Suprapubic skin (tissue), 4 donors: ENCODE data around the gene ATF7. TPM values are rescaled to one million over a fixed set of nuclear protein-coding genes. Genes with fewer than 3 reads are reported as not detected.

Source experiments
- DNase-seq, 2 donors: peaks; one replicate each; pipeline ENCODE4 v3.0.0-alpha.2; 2019; ENCODE audit warnings: low spot score in 2 of 2
- H3K27ac ChIP-seq: fragments of 200-600 bp; sonication (generic); one replicate; pipeline ENCODE4 v1.5.1; 2019
- H3K27me3 ChIP-seq: fragments of 200-600 bp; sonication (generic); one replicate; pipeline ENCODE4 v1.5.1; 2019
- H3K36me3 ChIP-seq: fragments of 200-600 bp; sonication (generic); one replicate; pipeline ENCODE4 v1.5.1; 2019
- H3K4me1 ChIP-seq: fragments of 200-600 bp; sonication (generic); one replicate; pipeline ENCODE4 v1.5.1; 2019
- H3K4me3 ChIP-seq: fragments of 200-600 bp; sonication (generic); one replicate; pipeline ENCODE4 v1.5.1; 2019; ENCODE audit warnings: mild to moderate bottlenecking
- H3K9me3 ChIP-seq: fragments of 200-600 bp; sonication (generic); one replicate; pipeline ENCODE4 v1.5.1; 2019
- EP300 ChIP-seq: sonication (generic); formaldehyde crosslinking; IDR thresholded peaks from one replicate; pipeline ENCODE4 v1.6.1; 2017; ENCODE audit warnings: antibody characterized with exemption
- POLR2A ChIP-seq, 2 donors: fragments of 450-650 bp; IDR thresholded peaks; one replicate each; pipeline ENCODE4 v1.6.1; 2017; ENCODE audit warnings: antibody characterized with exemption in 2 of 2, mild to moderate bottlenecking in 2 of 2, moderate library complexity in 2 of 2
- POLR2AphosphoS5 ChIP-seq, 3 donors: sonication (generic); formaldehyde crosslinking; IDR thresholded peaks; one replicate each; pipeline ENCODE4 v1.6.1; 2017; ENCODE audit warnings: antibody characterized with exemption in 3 of 3
- WGBS: methylation state at CpG from one replicate; pipeline ENCODE4 v1.1.5; 2018; 5-methylcytosine and 5-hydroxymethylcytosine counted together
- total RNA-seq, 4 donors: library from RNA; depleted of rRNA; stranded (reverse); fragments of >200 nt; gene quantifications; one replicate each; pipeline ENCODE4 v1.1.0, GENCODE V29; 2016
- TF ChIP-seq, protein P1 (sequence below), 2 donors: fragments of 200-600 bp in 1 of 2; fragments of 450-650 bp in 1 of 2; sonication (generic) in 1 of 2; IDR thresholded peaks; one replicate each; pipeline ENCODE4 v1.5.1; 2016 to 2019; ENCODE audit warnings: antibody characterized with exemption in 2 of 2, mild to moderate bottlenecking in 1 of 2, moderate library complexity in 1 of 2

The ATF7 gene
- total RNA-seq, 4 donors from 2014 or later = 26.7 to 60.7 (median 40.5) TPM

DNA sequence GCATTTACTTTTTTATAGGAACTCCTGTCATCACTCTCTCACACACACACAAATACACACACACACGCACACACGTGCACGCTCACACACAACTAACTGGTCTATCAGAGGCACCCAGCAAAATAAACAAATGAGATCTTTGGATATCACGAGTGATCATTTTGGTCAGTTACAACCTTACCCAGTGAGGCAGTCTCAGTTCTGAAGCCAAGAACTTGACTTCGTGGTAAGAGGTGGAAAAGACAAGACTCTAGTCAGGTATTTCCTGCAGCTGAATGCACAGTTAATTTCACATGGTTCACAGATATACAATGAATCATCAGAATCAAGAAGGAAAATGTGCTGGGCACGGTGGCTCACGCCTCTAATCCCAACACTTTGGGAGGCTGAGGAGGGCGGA is 39.4 kb downstream of the ATF7 start:
- peaks cover 18% of the 10 kb centered on the region for H3K4me1 ChIP-seq
- H3K9me3 ChIP-seq = no peaks in the 10 kb centered on the region
- no peak for DNase-seq
- H3K27me3 ChIP-seq = no peaks in the 10 kb centered on the region
- no peaks in the 10 kb centered on the region for H3K36me3 ChIP-seq
- no peak for TF ChIP-seq POLR2AphosphoS5 (IDR thresholded peaks at IDR 0.05)
- no peak for TF ChIP-seq EP300
- no peak for TF ChIP-seq POLR2A (IDR thresholded peaks at IDR 0.05)
- TF ChIP-seq, protein P1, sequence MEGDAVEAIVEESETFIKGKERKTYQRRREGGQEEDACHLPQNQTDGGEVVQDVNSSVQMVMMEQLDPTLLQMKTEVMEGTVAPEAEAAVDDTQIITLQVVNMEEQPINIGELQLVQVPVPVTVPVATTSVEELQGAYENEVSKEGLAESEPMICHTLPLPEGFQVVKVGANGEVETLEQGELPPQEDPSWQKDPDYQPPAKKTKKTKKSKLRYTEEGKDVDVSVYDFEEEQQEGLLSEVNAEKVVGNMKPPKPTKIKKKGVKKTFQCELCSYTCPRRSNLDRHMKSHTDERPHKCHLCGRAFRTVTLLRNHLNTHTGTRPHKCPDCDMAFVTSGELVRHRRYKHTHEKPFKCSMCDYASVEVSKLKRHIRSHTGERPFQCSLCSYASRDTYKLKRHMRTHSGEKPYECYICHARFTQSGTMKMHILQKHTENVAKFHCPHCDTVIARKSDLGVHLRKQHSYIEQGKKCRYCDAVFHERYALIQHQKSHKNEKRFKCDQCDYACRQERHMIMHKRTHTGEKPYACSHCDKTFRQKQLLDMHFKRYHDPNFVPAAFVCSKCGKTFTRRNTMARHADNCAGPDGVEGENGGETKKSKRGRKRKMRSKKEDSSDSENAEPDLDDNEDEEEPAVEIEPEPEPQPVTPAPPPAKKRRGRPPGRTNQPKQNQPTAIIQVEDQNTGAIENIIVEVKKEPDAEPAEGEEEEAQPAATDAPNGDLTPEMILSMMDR (IDR thresholded peaks at IDR 0.05) = no peak
- 87% methylated on average over 8 of the region's 8 CpGs for WGBS
- H3K27ac ChIP-seq = no peak overlapping the region
- no peak overlapping the region for H3K4me3 ChIP-seq

DNA sequence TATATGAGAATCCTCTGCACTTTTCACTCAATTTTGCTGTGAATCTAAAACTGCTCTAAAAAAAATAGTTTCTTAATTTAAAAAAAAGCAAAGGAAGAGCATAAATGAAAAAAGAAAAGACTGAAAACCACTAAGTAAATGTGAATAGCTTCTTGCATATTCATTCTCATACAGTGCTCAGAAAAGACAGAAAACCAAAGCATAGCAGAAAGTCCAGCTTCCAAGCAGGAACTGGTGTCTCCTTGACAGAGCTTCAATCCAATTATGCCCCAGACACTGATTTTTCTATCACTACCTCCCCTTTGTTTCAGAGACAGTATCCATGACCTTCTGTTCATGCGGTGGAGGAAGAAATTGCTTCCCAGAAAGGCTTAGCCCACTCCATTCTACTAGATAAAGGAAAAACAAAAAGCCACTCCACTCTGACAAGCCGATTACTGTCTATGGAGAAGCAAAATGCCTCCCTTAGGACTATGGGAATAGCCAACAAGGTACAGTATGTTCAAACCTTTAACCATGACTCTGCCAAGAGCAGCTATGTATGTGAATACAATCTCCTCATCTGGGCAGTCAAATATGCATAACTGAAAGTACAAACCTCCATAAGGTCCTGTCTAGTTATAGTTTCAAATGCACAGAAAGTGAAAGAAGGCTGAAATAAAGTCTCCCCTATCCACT is 40.6 kb downstream of the ATF7 start:
- TF ChIP-seq, protein P1 (IDR thresholded peaks at IDR 0.05) = no peak
- TF ChIP-seq EP300 (no peak), POLR2A (IDR thresholded peaks at IDR 0.05) (no peak)

DNA sequence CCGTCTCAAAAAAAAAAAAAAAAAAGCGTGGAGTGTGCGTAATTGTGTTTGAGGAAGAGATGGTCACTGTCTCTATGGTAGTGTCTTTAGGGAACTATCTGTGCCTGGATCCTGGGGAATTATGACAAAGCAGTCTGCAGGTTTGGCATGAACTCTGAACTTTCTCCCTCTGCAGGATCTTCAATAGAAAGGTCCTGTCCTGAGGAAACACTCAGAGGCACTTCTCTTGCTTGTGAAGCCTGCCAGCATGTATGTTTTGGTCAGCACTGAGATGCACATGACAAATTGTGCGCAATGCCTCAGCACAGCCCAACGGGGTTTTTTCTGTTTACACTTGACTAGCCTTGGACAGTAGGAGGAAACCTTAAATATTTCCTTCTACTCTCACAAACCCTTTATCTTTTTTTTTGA is 46.6 kb downstream of the ATF7 start:
- Histone ChIP-seq H3K4me3 (no peak overlapping the region), H3K27ac (no peak overlapping the region), H3K4me1 (peaks cover 18% of the 10 kb centered on the region), H3K9me3 (no peaks in the 10 kb centered on the region), H3K27me3 (no peaks in the 10 kb centered on the region), H3K36me3 (no peaks in the 10 kb centered on the region)
- 81% methylated on average over 5 of the region's 5 CpGs for WGBS
- DNase-seq = no peak
- no peak for TF ChIP-seq EP300
- no peak for TF ChIP-seq POLR2A (IDR thresholded peaks at IDR 0.05)

More for the DNA sequence above, 40.6 kb downstream of the ATF7 start:
- no peaks in the 10 kb centered on the region for H3K36me3 ChIP-seq
- WGBS = 74% methylated on average over 2 of the region's 2 CpGs
- H3K9me3 ChIP-seq = no peaks in the 10 kb centered on the region
- no peak overlapping the region for H3K27ac ChIP-seq
- DNase-seq = no peak
- peaks cover 7% of the 10 kb centered on the region for H3K4me1 ChIP-seq
- no peak overlapping the region for H3K4me3 ChIP-seq
- no peaks in the 10 kb centered on the region for H3K27me3 ChIP-seq

DNA sequence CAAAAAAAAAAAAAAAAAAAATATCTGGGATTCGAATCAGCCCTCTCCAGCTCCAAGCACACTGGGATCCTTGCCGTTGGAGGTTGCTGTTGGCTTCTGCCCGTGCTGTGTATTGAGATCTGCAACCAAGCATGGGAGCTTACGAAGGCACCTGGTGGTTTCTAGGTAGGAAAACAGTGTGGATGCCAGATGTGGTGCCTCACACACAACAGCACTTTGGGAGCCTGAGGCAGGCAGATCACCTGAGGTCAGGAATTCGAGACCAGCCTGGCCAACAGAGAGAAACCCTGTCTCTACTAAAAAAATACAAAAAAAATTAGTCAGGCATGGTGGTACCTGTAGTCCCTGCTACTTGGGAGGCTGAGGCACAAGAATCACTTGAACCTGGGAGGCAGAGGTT is 47.4 kb downstream of the ATF7 start:
- 82% methylated on average over 5 of the region's 5 CpGs for WGBS
- TF ChIP-seq EP300 (no peak), POLR2AphosphoS5 (IDR thresholded peaks at IDR 0.05) (no peak), POLR2A (IDR thresholded peaks at IDR 0.05) (no peak)
- TF ChIP-seq, protein P1 (IDR thresholded peaks at IDR 0.05) = no peak
- no peak overlapping the region for H3K4me3 ChIP-seq
- H3K9me3 ChIP-seq = no peaks in the 10 kb centered on the region
- no peaks in the 10 kb centered on the region for H3K27me3 ChIP-seq
- no peak for DNase-seq
- H3K4me1 ChIP-seq = peaks cover 18% of the 10 kb centered on the region
- no peak overlapping the region for H3K27ac ChIP-seq
- no peaks in the 10 kb centered on the region for H3K36me3 ChIP-seq

DNA sequence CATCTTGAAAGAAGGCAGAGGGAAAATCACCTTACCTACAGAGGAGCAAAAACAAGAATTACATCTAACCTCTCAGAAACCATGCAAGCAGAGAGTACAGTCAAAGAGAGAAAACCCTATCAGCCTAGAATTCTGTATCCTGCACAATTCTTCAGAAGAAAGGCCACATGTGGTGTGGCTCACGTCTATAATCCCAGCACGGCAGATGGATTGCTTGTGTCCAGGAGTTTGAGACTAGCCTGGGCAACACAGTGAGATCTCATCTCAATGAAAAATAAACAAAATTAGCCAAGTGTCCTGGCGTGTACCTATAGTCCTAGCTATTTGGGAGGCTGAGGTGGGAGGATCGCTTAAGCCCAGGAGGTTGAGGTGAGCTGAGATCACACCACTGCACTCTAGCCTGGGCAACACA is 48.2 kb downstream of the ATF7 start:
- Histone ChIP-seq H3K4me1 (peaks cover 18% of the 10 kb centered on the region), H3K9me3 (no peaks in the 10 kb centered on the region), H3K27ac (no peak overlapping the region), H3K4me3 (no peak overlapping the region), H3K27me3 (no peaks in the 10 kb centered on the region), H3K36me3 (peaks cover under 1% of the 10 kb centered on the region)
- no peak for DNase-seq
- 90% methylated on average over 4 of the region's 4 CpGs for WGBS
- TF ChIP-seq EP300 = no peak
- TF ChIP-seq, protein P1 (IDR thresholded peaks at IDR 0.05) = no peak
- TF ChIP-seq POLR2AphosphoS5 (IDR thresholded peaks at IDR 0.05) = no peak
- TF ChIP-seq POLR2A (IDR thresholded peaks at IDR 0.05) = no peak
